ENCODE results near the gene GRIN3B. TPM values are rescaled to one million over a fixed set of nuclear protein-coding genes. Genes with fewer than 3 reads are reported as not detected.

The GRIN3B gene
- polyA plus RNA-seq, 2 of the 4 experiments (the other 2 are of a cell fraction): 0.67 to 1.5 TPM

DNA sequence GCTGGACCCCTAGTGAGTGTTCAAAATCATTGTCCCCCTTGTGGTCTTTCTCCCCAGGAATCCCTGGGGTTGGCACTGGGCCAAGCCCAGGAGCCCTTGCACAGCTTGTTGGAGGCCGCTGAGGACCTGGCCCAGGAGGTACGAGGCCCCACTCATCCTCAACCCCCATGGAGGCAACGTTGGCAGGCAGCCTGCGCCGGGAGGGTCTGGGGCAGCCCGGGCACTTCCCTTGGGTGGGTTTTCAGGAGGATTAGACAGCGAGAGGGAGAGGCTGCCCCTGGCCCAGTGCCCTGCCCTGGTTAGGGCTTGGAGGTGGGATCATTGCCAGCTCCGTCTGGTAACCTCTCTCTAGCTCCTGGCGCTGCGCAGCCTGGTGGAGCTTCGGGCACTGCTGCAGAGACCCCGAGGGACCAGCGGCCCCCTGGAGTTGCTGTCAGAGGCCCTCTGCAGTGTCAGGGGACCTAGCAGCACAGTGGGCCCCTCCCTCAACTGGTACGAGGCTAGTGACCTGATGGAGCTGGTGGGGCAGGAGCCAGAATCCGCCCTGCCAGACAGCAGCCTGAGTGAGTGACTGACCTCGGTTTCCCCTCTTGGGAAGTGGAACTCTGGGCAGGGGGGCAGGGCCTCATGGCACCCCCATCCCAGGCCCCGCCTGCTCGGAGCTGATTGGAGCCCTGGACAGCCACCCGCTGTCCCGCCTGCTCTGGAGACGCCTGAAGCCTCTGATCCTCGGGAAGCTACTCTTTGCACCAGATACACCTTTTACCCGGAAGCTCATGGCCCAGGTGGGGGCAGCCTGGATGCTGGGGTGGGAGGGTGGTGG is 42.7 kb downstream of the GRIN3B start:
- CTCF ChIA-PET: interaction anchor here (1.2 to 2.0 kb wide), 6 partner anchors 10 to 223 kb away, joined by 3 to 6 read pairs (median 3); no protein-coding TSS in a partner anchor
- POLR2A ChIA-PET: interaction anchor here (2.3 kb wide), 1 partner anchor 226 kb away, joined by 6 read pairs; no protein-coding TSS in a partner anchor
- DNase-seq (ENCODE audit: low read depth in 1 of 2, low spot score in 1 of 2) (peak in 1 of 2 experiments; percentile 63), ATAC-seq (peak in 1 of 2 experiments; percentile 0; a peak in 1 of 6 replicates), FAIRE-seq (no peak)
- H3K9me3 ChIP-seq: no peaks in the 10 kb centered on the region
- peak overlapping the region; percentile 96 for H3K4me2 ChIP-seq
- peak overlapping the region; percentile 94 to 96 for H3K27ac ChIP-seq
- WGBS (ENCODE audit: missing lambda C conversion rate): 37% methylated on average over 4 of the region's 23 CpGs
- H3K4me1 ChIP-seq: peaks cover 19% of the 10 kb centered on the region
- TF ChIP-seq ELK1 (IDR thresholded peaks at IDR 0.05; ENCODE audit: low read depth, low read length) (no peak), POLR2AphosphoS2 (conservative IDR thresholded peaks at IDR 0.05; ENCODE audit: low read length) (no peak), KDM5A (IDR thresholded peaks at IDR 0.05) (no peak), TP53 (CRISPR knock-in tag; IDR thresholded peaks at IDR 0.05) (no peak), HOXB5 (CRISPR knock-in tag; IDR thresholded peaks at IDR 0.05) (no peak), ZSCAN20 (CRISPR knock-in tag; IDR thresholded peaks at IDR 0.05) (no peak), RNF2 (IDR thresholded peaks at IDR 0.05; ENCODE audit: borderline replicate concordance, low read depth) (no peak), EHF (CRISPR knock-in tag; IDR thresholded peaks at IDR 0.05) (no peak), CHD2 (IDR thresholded peaks at IDR 0.05; ENCODE audit: low read length, partially characterized antibody) (no peak), SMC3 (IDR thresholded peaks at IDR 0.05) (no peak)
- H3K4me3 ChIP-seq: peak overlapping the region; percentile 51

GRCh38 chr19:1045247-1045603 is 45.0 kb downstream of the GRIN3B start:
- ATAC-seq (peak; percentile 1 to 44; a peak in 3 of 6 replicates), DNase-seq (ENCODE audit: low read depth in 1 of 2, low spot score in 1 of 2) (peak; percentile 61 to 91), FAIRE-seq (no peak)
- ChIA-PET CTCF (no interaction called here), POLR2A (no interaction called here)
- no peak overlapping the region for H3K4me3 ChIP-seq
- no peak overlapping the region for H3K27ac ChIP-seq
- H3K4me2 ChIP-seq: no peak overlapping the region
- WGBS (ENCODE audit: missing lambda C conversion rate): 38% methylated on average over 7 of the region's 10 CpGs
- no peak for TF ChIP-seq EP300 (IDR thresholded peaks at IDR 0.05)
- no peak for TF ChIP-seq JUNB (IDR thresholded peaks at IDR 0.05)
- TF ChIP-seq CBX8 (IDR thresholded peaks at IDR 0.05): no peak
- TF ChIP-seq HEYL (CRISPR knock-in tag; IDR thresholded peaks at IDR 0.05): no peak
- peaks cover 19% of the 10 kb centered on the region for H3K4me1 ChIP-seq
- no peaks in the 10 kb centered on the region for H3K9me3 ChIP-seq

GRCh38 chr19:1046117-1046626 is 46.0 kb downstream of the GRIN3B start:
- H3K4me1 ChIP-seq: peaks cover 19% of the 10 kb centered on the region
- 75% methylated on average over 8 of the region's 33 CpGs for WGBS (ENCODE audit: missing lambda C conversion rate)
- ChIA-PET CTCF (no interaction called here), POLR2A (no interaction called here)
- H3K27ac ChIP-seq: no peak overlapping the region
- H3K4me3 ChIP-seq: no peak overlapping the region
- DNase-seq (ENCODE audit: low read depth in 1 of 2, low spot score in 1 of 2) (no peak), ATAC-seq (no peak), FAIRE-seq (no peak)
- TF ChIP-seq CHD4 (IDR thresholded peaks at IDR 0.05; ENCODE audit: borderline replicate concordance) (no peak), HEYL (CRISPR knock-in tag; IDR thresholded peaks at IDR 0.05) (no peak), RNF2 (IDR thresholded peaks at IDR 0.05; ENCODE audit: borderline replicate concordance, low read depth) (no peak), TP53 (CRISPR knock-in tag; IDR thresholded peaks at IDR 0.05) (no peak), HOXA7 (CRISPR knock-in tag; IDR thresholded peaks at IDR 0.05) (no peak), FOSB (CRISPR knock-in tag; IDR thresholded peaks at IDR 0.05) (no peak), ZSCAN20 (CRISPR knock-in tag; IDR thresholded peaks at IDR 0.05) (no peak), NPAS2 (CRISPR knock-in tag; IDR thresholded peaks at IDR 0.05; ENCODE audit: borderline replicate concordance) (no peak), ZC3H11A (IDR thresholded peaks at IDR 0.05) (no peak), TFCP2L1 (CRISPR knock-in tag; IDR thresholded peaks at IDR 0.05) (no peak), ZNF302 (CRISPR knock-in tag; IDR thresholded peaks at IDR 0.05) (no peak), EHMT2 (IDR thresholded peaks at IDR 0.05; ENCODE audit: low read depth) (no peak), FOXS1 (CRISPR knock-in tag; IDR thresholded peaks at IDR 0.05) (no peak), POLR2A (IDR thresholded peaks at IDR 0.05; ENCODE audit: low read length) (no peak), HOXB13 (CRISPR knock-in tag; IDR thresholded peaks at IDR 0.05; ENCODE audit: low read depth) (no peak), NFE2L2 (conservative IDR thresholded peaks at IDR 0.05; ENCODE audit: low read length) (no peak), ESRRA (IDR thresholded peaks at IDR 0.05; ENCODE audit: borderline replicate concordance, low read length) (no peak)
- no peak overlapping the region for H3K4me2 ChIP-seq
- no peaks in the 10 kb centered on the region for H3K9me3 ChIP-seq

All from A549 (cell line).